T47D (cell line): ENCODE results near the gene IGIP.

Experiments
- DNase-seq, 2 experiments: peaks; one replicate each; pipeline versions ENCODE4 v3.0.0 to v3.0.0-alpha.2; 2011 to 2012; ENCODE audit warnings: low read depth in 1 of 2, low spot score in 1 of 2
- JUND ChIP-seq: IDR thresholded peaks from 2 replicates; pipeline ENCODE4 v1.6.1; 2012; ENCODE audit warnings: low read depth
- in situ Hi-C: cut with HindIII; loops from 2 replicates; pipeline ENCODE4 v1.10.0; 2016; ENCODE audit warnings: low sequenced_read_pairs, low pct_unique_long_range_greater_than_20kb

The IGIP gene

DNA sequence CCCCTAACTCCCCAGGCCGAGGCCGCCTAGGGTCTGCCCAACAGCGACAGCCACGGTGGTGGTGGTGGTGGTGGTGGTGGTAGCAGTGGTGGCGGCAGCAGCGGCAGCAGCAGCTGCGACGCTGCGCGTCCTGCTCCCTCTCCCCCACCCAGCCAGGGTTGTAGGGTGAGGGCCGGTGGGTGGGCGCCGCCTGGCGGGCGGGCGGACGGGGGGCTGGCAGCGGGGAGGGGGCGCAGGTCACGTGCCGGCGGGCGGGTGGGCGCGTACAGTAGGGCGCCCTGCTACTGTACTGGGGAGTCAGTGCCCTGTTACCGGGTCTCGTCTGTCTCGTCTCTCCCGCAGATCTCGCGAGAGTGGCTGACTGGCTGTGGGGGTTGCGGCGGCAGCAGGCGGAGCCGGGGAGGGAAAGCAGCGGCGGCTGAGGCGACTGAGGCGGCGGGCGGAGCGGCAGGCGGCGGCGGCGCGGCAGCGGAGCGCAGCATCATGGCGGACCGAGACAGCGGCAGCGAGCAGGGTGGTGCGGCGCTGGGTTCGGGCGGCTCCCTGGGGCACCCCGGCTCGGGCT is 12.0 kb upstream of the IGIP start, which contains the start of gene PURA:
PURA (plus strand) TSS at position 411 of the 565 bp plus-strand sequence; CDS start at position 484, 73 bp downstream.
- in situ Hi-C loops: no loop called here

DNA sequence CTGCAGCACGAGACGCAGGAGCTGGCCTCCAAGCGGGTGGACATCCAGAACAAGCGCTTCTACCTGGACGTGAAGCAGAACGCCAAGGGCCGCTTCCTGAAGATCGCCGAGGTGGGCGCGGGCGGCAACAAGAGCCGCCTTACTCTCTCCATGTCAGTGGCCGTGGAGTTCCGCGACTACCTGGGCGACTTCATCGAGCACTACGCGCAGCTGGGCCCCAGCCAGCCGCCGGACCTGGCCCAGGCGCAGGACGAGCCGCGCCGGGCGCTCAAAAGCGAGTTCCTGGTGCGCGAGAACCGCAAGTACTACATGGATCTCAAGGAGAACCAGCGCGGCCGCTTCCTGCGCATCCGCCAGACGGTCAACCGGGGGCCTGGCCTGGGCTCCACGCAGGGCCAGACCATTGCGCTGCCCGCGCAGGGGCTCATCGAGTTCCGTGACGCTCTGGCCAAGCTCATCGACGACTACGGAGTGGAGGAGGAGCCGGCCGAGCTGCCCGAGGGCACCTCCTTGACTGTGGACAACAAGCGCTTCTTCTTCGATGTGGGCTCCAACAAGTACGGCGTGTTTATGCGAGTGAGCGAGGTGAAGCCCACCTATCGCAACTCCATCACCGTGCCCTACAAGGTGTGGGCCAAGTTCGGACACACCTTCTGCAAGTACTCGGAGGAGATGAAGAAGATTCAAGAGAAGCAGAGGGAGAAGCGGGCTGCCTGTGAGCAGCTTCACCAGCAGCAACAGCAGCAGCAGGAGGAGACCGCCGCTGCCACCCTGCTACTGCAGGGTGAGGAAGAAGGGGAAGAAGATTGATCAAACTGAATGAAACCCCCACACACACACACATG is 11.2 kb upstream of the IGIP start:
- no peak for TF ChIP-seq JUND
- in situ Hi-C loops: no loop called here
- peak in 1 of 2 experiments; percentile 84 for DNase-seq

More for the DNA sequence above, 12.0 kb upstream of the IGIP start, which contains the start of gene PURA:
- no peak for TF ChIP-seq JUND
- peak; percentile 96 to 97 for DNase-seq

DNA sequence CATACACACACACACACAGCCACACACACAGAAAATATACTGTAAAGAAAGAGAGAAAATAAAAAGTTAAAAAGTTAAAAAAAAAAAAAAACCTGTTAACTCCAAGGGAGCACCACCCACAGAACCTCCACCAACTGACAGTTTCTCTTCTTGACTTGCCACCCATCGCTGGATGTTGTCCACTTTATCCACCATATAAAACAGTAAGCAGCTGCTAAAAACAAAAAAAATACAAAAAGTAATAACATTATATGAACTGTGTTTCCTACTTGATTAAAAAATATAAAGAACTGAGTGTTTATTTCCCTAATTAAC is 10.6 kb upstream of the IGIP start:
- in situ Hi-C loops: no loop called here
- TF ChIP-seq JUND: no peak
- DNase-seq: no peak

DNA sequence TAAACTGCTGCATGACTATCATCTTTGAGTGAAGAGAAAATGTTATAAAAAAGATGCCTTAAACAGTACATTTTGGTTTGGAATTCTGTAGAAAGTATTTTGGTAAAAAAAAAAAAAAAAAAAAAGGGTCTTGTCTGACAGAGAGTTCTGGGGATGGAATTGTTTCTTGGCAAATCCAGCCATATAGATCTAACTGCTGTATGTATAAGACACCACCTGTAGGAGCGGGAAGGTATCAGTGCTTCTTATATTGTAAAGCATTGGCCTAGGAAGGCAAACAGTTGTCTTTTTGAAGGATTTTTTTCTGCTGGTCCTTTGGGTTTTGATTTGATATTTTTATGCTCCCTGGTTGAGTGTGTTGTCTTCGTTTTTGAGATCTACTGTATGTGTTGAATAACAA is 9.0 kb upstream of the IGIP start:
- in situ Hi-C loops: no loop called here
- TF ChIP-seq JUND: no peak
- peak; percentile 48 to 51 for DNase-seq

DNA sequence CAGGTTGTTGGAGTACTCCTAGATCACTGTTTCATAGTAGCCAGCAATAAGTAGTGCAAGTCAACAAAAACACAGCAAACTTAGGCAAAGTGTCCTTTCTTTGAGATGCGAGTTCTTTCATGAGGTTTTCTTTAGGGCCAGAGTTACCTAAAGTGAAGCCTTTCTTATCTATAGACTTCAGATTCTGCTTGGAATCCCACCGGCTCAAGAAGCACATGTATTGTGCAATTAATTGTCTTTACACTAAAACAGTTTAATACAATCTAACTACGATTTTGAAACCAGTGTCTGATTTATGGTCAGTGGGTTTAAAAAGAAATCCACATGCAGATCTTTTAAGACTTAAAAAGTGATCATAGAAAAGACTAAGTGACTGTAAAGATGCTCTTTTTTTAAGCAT is 8.2 kb upstream of the IGIP start:
- in situ Hi-C loops: no loop called here
- no peak for DNase-seq
- no peak for TF ChIP-seq JUND

DNA sequence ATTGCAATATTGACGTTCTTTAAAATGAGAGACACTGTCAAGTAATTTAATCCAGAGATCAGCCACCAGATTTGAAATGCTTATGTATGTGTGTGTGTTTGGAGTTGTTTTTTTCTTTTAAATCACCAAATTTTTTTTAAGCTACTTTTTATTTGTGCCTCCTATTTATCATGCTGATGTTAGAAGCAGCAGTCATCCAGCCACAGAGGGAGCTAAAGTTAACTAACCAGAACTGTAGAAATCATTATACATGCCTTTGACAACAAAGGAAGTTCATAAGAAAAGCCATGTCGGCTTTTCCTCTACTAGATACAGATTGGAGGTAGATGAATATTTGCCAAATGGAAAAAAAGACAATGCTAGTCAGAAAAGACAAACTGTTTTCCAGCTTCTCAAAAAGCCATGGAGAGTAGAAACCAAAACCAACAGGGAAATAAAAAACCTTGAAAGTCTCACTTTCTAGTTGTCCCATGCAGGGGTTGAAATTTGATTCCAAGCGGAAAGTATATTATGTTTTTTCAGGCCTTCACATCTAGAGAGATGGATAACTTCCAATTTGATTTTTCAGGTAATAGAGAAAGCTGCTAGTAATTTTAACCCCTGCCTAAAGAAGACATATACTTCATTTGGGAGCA is 7.3 kb upstream of the IGIP start:
- no peak for TF ChIP-seq JUND
- in situ Hi-C loops: no loop called here
- DNase-seq: peak in 1 of 2 experiments; percentile 36

DNA sequence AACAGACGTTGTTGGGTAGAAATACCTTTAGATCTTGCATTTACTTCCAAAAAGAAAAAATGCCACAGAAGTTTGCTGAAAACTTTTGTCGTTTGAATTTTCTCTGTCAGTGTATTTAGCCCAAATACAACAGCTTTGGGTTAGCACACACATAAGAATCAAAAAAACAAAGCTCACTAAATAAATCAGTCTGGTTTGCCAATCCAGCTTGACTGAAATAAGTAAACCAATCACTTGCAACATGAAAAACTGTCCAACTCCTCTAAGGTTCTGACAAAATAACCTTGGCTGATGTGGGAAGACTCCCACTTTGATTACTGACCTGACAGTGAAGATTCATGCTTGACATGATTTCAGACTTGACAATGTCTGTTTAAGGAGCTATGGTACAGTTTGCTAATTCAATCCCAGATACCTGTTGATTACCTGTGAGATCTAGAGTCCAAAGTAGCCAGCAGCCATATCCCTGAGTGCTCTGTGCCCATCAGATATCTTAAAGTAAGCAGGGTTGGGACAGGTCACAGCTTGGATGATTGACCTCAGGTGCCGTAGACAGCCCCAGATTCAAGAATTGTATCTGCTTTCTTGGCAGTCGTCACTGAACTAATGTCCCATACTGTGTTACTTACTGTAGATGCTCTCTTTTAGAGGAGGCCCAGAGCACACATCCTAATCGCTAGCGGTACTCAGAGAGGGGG is 727 bp downstream of the IGIP start:
- in situ Hi-C loops: no loop called here
- no peak for DNase-seq
- no peak for TF ChIP-seq JUND

DNA sequence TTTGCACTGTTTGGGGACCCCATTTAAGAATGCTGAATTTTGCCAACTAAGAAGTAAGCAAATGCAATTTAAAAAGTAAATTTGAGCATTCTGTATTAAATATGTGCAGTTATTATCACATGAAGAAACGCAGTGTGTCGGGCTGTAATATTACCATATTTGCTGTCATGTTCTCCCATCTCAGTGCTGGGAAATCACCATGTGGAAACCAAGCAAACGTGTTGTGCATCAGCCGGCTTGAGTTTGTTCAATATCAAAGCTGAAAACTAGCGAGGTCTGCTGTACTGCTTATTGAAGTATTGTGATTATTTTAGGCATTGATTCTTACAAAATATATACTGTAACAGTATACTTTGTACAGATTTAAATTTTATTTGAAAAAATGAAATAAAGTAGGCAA is 2.6 kb downstream of the IGIP start:
- in situ Hi-C loops: no loop called here
- DNase-seq: no peak
- TF ChIP-seq JUND: no peak

DNA sequence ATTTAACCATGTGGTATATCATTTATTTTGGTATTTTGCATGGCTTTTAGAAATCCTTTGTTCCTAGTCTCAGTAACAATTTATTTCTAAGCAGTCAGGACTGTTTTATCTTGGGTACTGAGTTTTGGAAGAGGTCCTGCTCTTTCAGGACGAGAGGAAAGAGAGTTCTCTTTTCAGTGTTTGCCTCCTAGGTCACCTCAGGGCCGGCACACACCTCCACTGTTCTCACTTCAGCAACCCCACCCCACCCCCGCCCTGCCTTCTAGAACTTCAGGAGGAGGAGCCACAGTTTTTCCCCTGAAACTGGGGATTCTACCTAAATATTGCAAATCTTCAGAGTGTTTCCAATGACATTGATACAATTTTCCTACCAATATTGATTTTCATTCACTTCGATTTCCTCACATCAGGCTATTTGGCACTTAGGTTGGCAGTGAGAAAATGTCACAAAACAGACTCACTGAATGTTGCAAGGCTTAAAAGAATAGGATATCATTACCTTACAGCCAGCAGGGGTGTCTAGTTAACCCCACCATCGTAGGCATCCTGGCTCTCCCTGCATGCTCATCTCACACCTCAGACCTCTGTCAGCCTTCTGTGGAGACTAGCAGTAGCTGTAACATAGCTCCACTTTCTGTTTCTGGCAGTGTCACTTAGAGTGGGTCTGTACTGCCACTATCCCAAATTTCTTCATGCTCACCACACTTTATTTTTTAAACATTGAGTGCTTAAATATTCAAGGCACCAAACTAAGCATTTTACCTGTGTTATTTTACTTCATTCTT is 5.4 kb downstream of the IGIP start:
- in situ Hi-C loops: no loop called here
- no peak for TF ChIP-seq JUND
- no peak for DNase-seq

DNA sequence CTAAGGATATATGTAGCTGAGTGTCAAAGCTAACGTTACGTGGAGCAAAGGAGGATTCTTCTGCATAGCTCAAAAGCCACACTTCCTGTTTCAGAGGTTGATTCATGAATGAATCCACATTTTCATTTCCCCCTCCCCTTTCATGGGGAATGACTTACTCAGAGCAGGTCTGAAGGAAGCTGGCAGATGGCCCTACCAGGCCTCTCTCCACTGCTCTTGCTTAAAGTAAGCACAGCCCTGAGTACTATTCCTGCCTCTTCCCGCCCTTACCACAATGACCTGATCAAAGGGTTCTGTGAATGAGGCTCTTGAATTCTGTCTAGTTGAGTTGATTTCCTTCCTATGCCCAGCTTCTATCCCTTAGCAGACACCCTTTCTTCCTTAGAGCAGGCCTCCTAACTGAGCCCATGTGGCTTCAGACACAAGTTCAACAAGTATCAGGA is 6.3 kb downstream of the IGIP start:
- in situ Hi-C loops: no loop called here
- no peak for TF ChIP-seq JUND

DNA sequence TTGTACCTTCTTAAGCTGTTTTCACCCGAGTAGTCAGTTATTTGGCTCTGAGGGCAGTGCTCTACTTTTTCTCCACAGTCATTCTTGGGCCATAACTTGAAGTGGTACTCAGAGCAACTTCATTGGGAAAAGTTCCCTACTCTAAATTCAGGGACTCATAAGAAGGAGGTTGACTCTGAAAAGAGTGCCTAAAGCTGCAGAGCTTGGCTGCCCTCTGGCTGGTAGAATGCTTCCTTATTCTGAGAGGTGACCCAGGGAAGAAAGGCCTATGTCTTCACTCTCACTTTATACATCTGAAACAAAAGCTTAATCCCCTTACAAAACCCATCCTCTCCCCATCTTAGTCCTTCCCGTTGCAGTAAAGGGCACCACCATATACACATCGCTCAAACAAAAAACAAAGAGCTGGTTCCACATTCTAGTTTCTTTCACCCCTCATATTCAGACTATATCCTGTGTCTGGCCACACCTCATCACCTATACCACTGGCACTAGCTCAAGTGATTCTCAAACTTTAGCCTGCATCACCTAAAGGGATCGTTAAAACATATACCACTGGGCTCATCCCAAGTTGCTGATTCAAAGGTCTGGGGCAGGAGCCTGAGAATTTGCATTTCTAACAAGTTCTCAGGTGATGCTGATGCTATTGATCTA is 7.9 kb downstream of the IGIP start:
- no peak for TF ChIP-seq JUND
- in situ Hi-C loops: no loop called here
- no peak for DNase-seq

More for the DNA sequence above, 6.3 kb downstream of the IGIP start:
- no peak for DNase-seq
